Measurements from ENCODE around the gene FGF5.
"Not testable (repeated sequence)": the region's sequence is repeated elsewhere in the genome, so short reads cannot be mapped to it uniquely, and the experiment has no call there.

The FGF5 gene

GRCh38 chr4:80307774-80308465 is 41.5 kb downstream of the FGF5 start:
- in situ Hi-C loops (cut with HindIII; ENCODE audit: low sequenced_read_pairs), result no loop called here
- H3K4me3 ChIP-seq (ENCODE audit: low read depth, low read length), result no peak overlapping the region
- peak; percentile 59 for DNase-seq (ENCODE audit: low read depth, low spot score)
- TF ChIP-seq CTCF (IDR thresholded peaks at IDR 0.05; ENCODE audit: low read depth, low read length), result no peak

- no peak for DNase-seq (ENCODE audit: low read depth, low spot score)
- in situ Hi-C loops (cut with HindIII; ENCODE audit: low sequenced_read_pairs), result no loop called here
- no peak overlapping the region for H3K4me3 ChIP-seq (ENCODE audit: low read depth, low read length)
- TF ChIP-seq CTCF (IDR thresholded peaks at IDR 0.05; ENCODE audit: low read depth, low read length), result no peak
Measured at GRCh38 chr4:80308466-80308822, 42.0 kb downstream of the FGF5 start.

GRCh38 chr4:80309294-80310004 is 43.0 kb downstream of the FGF5 start:
- in situ Hi-C loops (cut with HindIII; ENCODE audit: low sequenced_read_pairs), result no loop called here
- no peak for TF ChIP-seq CTCF (IDR thresholded peaks at IDR 0.05; ENCODE audit: low read depth, low read length)
- DNase-seq (ENCODE audit: low read depth, low spot score), result peak; percentile 93
- no peak overlapping the region for H3K4me3 ChIP-seq (ENCODE audit: low read depth, low read length)

- TF ChIP-seq CTCF (IDR thresholded peaks at IDR 0.05; ENCODE audit: low read depth, low read length), result no peak
- no peak for DNase-seq (ENCODE audit: low read depth, low spot score)
- in situ Hi-C loops (cut with HindIII; ENCODE audit: low sequenced_read_pairs), result no loop called here
- no peak overlapping the region for H3K4me3 ChIP-seq (ENCODE audit: low read depth, low read length)
Measured at GRCh38 chr4:80311130-80311529, 44.7 kb downstream of the FGF5 start.

- H3K4me3 ChIP-seq (ENCODE audit: low read depth, low read length), result no peak overlapping the region
- in situ Hi-C loops (cut with HindIII; ENCODE audit: low sequenced_read_pairs), result no loop called here
- no peak for TF ChIP-seq CTCF (IDR thresholded peaks at IDR 0.05; ENCODE audit: low read depth, low read length)
- no peak for DNase-seq (ENCODE audit: low read depth, low spot score)
Measured at GRCh38 chr4:80312124-80312523, 45.7 kb downstream of the FGF5 start.

GRCh38 chr4:80313627-80314026 is 47.2 kb downstream of the FGF5 start:
- H3K4me3 ChIP-seq (ENCODE audit: low read depth, low read length), result no peak overlapping the region
- DNase-seq (ENCODE audit: low read depth, low spot score), result no peak
- TF ChIP-seq CTCF (IDR thresholded peaks at IDR 0.05; ENCODE audit: low read depth, low read length), result no peak
- in situ Hi-C loops (cut with HindIII; ENCODE audit: low sequenced_read_pairs), result no loop called here

GRCh38 chr4:80315848-80316247 is 49.4 kb downstream of the FGF5 start:
- in situ Hi-C loops (cut with HindIII; ENCODE audit: low sequenced_read_pairs); H3K4me3 ChIP-seq (ENCODE audit: low read depth, low read length); DNase-seq (ENCODE audit: low read depth, low spot score): not testable (repeated sequence)

Data from astrocyte of the spinal cord (primary cell).